NCI-H1417 (cell line): ENCODE data around the gene MICU1.
"Not testable (repeated sequence)": the region's sequence is repeated elsewhere in the genome, so short reads cannot be mapped to it uniquely, and the experiment has no call there.

ENCODE experiments used
- DNase-seq, 3 experiments: peaks; one replicate each; lab custom pipeline; 2025; lab: John Stamatoyannopoulos, UW

Gene MICU1

GRCh38 chr10:72503694-72504438 is 122.0 kb downstream of the MICU1 start:
- no peak for DNase-seq

GRCh38 chr10:72503241-72503640 is 122.6 kb downstream of the MICU1 start:
- DNase-seq, result no peak

- no peak for DNase-seq
These were observed 123.3 kb downstream of the MICU1 start for GRCh38 chr10:72502581-72502980.

- DNase-seq, result no peak
These were observed 126.2 kb downstream of the MICU1 start for GRCh38 chr10:72499701-72500100.

GRCh38 chr10:72490951-72491350 is 134.9 kb downstream of the MICU1 start:
- no peak for DNase-seq

GRCh38 chr10:72487521-72487920 is 138.4 kb downstream of the MICU1 start:
- DNase-seq, result no peak

GRCh38 chr10:72487116-72487515 is 138.8 kb downstream of the MICU1 start:
- DNase-seq, result no peak

- no peak for DNase-seq
These were observed 140.2 kb downstream of the MICU1 start for GRCh38 chr10:72485701-72486100.

- no peak for DNase-seq
These were observed 141.4 kb downstream of the MICU1 start for GRCh38 chr10:72484521-72484920.

- DNase-seq, result no peak
These were observed 142.4 kb downstream of the MICU1 start for GRCh38 chr10:72483471-72483870.

GRCh38 chr10:72480861-72481260 is 145.0 kb downstream of the MICU1 start:
- DNase-seq, result no peak

- no peak for DNase-seq
These were observed 148.4 kb downstream of the MICU1 start for GRCh38 chr10:72477463-72477862.

GRCh38 chr10:72472306-72472705 is 153.6 kb downstream of the MICU1 start:
- no peak for DNase-seq

GRCh38 chr10:72470666-72471065 is 155.2 kb downstream of the MICU1 start:
- no peak for DNase-seq

- DNase-seq, result not testable (repeated sequence)
These were observed 158.8 kb downstream of the MICU1 start for GRCh38 chr10:72467064-72467463.

- DNase-seq, result no peak
These were observed 159.9 kb downstream of the MICU1 start for GRCh38 chr10:72466018-72466417.

GRCh38 chr10:72464438-72464837 is 161.4 kb downstream of the MICU1 start:
- DNase-seq, result no peak

- no peak for DNase-seq
These were observed 163.6 kb downstream of the MICU1 start for GRCh38 chr10:72462261-72462660.

- DNase-seq, result no peak
These were observed 164.8 kb downstream of the MICU1 start for GRCh38 chr10:72461085-72461484.

- peak in 1 of 3 experiments; percentile 0 for DNase-seq
These were observed 165.5 kb downstream of the MICU1 start for GRCh38 chr10:72460284-72460876.

- DNase-seq, result no peak
These were observed 166.6 kb downstream of the MICU1 start for GRCh38 chr10:72459301-72459700.

GRCh38 chr10:72455889-72456595 is 169.8 kb downstream of the MICU1 start:
- no peak for DNase-seq

GRCh38 chr10:72449941-72450441 is 175.9 kb downstream of the MICU1 start:
- peak in 2 of 3 experiments; percentile 1 to 49 for DNase-seq
